Erythroblast (primary cell): ENCODE data around the gene SNX1.

Experiments
- DNase-seq, 2 experiments: peaks; one replicate each; lab custom pipeline; 2025; lab: John Stamatoyannopoulos, UW
- GATA1 ChIP-seq: IDR thresholded peaks from 2 replicates; pipeline ENCODE4 v1.6.1; 2011; ENCODE audit warnings: low read depth, mild to moderate bottlenecking, control low read depth, low read length, moderate library complexity
- POLR2A ChIP-seq: IDR thresholded peaks from 2 replicates; pipeline ENCODE4 v1.6.1; 2011; ENCODE audit warnings: mild to moderate bottlenecking, low read length

SNX1 gene

DNA sequence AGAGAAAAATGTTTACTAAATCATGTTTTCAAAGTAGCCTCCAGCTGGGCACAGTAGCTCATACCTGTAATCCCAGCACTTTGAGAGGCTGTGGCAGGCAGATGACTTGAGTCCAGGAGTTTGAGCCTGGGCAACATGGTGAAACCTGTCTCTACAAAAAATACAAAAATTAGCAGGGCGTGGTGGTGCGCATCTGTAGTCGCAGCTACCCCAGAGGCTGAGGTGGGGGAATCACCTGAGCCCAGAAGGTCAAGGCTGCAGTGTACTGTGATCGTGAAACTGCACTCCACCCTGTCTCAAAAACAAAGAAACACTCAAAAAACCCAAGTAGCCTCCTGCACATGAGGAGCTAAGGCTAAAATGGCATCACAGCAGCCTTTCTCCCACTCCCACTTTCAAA is 68.7 kb downstream of the SNX1 start:
- DNase-seq: no peak
- no peak for TF ChIP-seq GATA1
- no peak for TF ChIP-seq POLR2A

DNA sequence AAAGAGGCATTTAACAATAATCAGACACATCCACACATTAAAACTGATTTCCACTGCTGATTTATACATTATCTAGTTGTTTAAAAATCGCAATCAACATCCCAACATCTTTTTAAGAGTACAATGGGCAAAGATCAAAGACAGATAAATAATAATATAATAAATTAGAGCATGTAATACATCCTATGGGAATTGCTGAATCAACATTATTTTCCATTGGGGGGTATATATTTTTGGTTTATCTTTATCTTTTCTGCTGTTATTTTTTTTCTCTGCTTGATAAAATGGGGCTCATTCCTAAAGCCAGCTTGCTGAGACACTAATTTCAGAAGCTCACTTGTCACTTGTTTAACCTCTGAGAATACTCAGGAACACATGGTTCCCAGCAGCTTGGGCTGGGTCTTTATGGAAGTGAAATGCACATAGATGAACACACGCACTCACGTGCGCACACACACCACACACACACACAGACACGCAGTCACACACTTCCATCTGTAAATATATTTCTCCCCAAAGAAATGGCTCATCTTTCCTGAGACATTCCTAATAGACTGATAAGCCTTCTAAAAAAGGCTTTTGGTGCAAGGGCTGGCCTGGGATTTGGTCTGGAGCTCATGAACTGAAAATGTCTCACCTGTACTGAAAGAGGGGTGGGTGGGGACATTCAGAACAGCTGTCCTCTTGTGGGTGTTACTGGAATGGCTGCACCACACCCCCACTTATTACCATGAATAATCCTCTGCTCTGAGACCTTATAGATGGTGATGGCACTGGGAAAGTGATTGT is 70.5 kb downstream of the SNX1 start:
- TF ChIP-seq POLR2A (no peak), GATA1 (no peak)
- peak in 1 of 2 experiments; percentile 17 for DNase-seq

GRCh38 chr15:64180235-64180824 is 84.5 kb downstream of the SNX1 start:
- no peak for TF ChIP-seq POLR2A
- no peak for TF ChIP-seq GATA1
- no peak for DNase-seq

GRCh38 chr15:64182859-64183370 is 87.1 kb downstream of the SNX1 start:
- no peak for DNase-seq
- TF ChIP-seq POLR2A (no peak), GATA1 (no peak)

DNA sequence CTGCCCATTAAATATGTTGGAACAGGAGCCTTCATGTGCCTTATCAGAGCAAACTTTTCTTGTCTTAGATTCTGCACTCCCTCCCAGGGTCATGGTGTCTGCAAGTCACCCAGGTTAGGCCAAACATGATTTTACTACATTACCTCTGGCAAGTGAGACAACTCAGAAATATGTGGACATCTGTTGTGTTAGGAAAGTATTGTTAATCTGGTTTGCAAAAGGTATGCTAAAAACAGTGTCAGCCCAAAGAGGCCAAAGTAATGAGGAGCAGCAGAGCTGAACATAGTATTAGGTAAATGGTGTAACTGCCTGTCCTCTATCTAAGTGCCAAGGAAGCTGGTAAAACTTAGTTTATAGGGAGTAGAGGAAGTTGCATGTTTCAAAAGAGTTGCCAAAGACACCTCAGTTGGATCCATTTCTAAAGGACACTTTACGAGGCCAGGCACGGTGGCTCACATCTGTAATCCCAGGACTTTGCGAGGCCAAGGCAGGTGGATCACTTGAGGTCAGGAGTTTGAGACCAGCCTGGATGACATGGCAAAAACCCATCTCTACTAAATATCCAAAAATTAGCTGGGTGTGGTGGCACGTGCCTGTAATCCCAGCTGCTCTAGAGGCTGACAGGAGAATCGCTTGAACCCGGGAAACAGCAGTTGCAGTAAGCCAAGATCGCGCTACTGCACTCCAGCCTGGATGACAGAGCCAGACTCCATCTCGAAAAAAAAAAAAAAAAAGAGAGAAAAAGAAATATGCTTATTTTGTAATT is 89.5 kb downstream of the SNX1 start:
- no peak for TF ChIP-seq POLR2A
- no peak for TF ChIP-seq GATA1
- DNase-seq: peak in 1 of 2 experiments; percentile 15

- DNase-seq: no peak
Observed at GRCh38 chr15:64187396-64188191, 91.8 kb downstream of the SNX1 start.

More at GRCh38 chr15:64187396-64188191, 91.8 kb downstream of the SNX1 start:
- TF ChIP-seq GATA1: no peak
- TF ChIP-seq POLR2A: no peak
